ENCODE measurements around the gene KRT14. TPM values are rescaled to one million over a fixed set of nuclear protein-coding genes. Genes with fewer than 3 reads are reported as not detected.
"Not testable (repeated sequence)": the region's sequence is repeated elsewhere in the genome, so short reads cannot be mapped to it uniquely, and the experiment has no call there.

Gene KRT14
- total RNA-seq, 1 donor from 2014 or later = not detected

DNA sequence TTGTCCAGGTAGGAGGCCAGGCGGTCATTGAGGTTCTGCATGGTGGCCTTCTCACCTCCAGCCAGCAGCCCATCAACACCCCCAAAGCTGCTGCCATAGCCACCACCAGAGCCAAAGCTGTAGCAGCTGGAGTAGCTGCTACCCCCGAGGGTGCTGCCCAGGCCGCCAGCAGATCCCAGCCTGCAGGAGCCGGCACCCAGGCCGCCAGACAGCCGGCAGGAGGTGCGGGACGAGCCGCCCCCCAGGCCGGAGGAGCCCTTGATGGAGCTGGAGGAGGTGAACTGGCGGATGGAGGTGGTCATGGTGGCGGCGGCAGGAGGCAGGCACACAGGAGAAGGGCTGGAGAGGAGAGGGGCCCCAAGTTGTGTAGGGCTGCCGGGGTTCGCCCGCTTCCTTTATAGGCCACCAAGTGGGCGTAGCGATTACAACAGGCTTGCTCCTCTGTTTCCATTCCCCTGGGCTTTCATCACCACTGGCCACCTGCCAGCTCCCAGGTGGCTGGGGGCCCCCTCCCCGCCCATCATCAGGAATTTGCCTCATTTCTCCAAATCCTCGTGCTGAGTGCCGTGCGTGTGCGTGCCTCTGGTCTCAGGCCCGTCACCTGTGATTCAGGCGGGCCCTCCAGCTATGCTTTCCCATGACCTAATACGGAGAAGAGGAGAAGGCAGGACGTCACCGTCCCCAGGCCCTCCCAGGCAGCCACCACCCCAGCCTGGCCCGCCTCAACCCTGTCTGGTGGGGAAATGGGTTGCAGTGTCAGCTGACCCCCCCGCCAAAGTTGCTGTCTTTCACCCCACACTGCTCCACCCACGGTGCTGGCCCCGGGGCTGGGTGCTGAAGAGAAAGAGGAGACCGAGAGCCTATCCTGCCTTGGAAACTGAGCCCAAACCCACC, 37.8 kb upstream of the KRT14 start, which contains the start of gene KRT17:
TSS of gene KRT17 (minus strand) at position 368 of the 894 bp plus-strand sequence. CDS start at position 302, 66 bp downstream.
- DNase-seq = no peak
- intact Hi-C loops (cut with micrococcal nuclease) = no loop called here
- no peak for ATAC-seq

DNA sequence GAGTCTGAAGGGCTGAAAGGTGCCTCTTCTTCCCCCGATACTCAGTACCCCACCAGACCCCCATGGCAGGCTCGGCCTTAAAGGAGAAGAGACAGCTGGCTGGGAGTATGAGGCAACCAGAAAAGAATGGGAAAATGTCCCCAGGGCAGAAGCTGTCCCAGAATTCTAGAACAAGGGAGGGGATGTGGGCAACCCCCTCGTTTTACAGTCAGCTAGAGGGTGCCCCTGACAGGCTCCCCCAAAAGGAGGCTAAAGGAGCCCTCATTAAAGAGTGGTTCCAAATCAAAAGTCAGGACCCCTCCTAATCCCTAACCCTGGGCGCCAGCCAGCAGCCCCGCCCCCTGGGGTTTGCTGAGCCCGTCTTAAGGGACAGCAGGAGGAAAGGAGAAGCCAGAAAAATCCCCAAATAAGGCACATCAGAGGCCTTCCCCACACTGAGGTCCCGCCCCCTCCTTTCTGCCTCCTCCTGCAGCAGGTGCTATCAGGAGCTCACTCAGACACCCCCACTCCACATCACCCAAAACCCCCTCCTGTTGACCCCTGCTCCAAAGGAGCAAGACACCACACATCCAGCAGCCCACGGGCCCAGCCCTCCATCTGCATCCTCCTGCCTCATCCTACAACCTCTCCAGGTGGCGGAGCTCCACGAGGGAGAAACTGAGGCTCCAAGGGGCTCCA, 36.6 kb upstream of the KRT14 start:
- ATAC-seq; intact Hi-C loops (cut with micrococcal nuclease); DNase-seq: not testable (repeated sequence)

- ATAC-seq; intact Hi-C loops (cut with micrococcal nuclease); DNase-seq: not testable (repeated sequence)
These were observed 35.9 kb upstream of the KRT14 start for GRCh38 chr17:41622340-41623183.

GRCh38 chr17:41621916-41622315, 35.2 kb upstream of the KRT14 start:
- no peak for ATAC-seq
- intact Hi-C loops (cut with micrococcal nuclease) = no loop called here
- no peak for DNase-seq

GRCh38 chr17:41621435-41621817, 34.7 kb upstream of the KRT14 start:
- DNase-seq; intact Hi-C loops (cut with micrococcal nuclease); ATAC-seq: not testable (repeated sequence)

GRCh38 chr17:41620583-41621434, 34.1 kb upstream of the KRT14 start:
- intact Hi-C loops (cut with micrococcal nuclease) = no loop called here

GRCh38 chr17:41619927-41620582, 33.4 kb upstream of the KRT14 start:
- ATAC-seq; DNase-seq; intact Hi-C loops (cut with micrococcal nuclease): not testable (repeated sequence)

More at GRCh38 chr17:41620583-41621434, 34.1 kb upstream of the KRT14 start:
- no peak for ATAC-seq
- DNase-seq = no peak

DNA sequence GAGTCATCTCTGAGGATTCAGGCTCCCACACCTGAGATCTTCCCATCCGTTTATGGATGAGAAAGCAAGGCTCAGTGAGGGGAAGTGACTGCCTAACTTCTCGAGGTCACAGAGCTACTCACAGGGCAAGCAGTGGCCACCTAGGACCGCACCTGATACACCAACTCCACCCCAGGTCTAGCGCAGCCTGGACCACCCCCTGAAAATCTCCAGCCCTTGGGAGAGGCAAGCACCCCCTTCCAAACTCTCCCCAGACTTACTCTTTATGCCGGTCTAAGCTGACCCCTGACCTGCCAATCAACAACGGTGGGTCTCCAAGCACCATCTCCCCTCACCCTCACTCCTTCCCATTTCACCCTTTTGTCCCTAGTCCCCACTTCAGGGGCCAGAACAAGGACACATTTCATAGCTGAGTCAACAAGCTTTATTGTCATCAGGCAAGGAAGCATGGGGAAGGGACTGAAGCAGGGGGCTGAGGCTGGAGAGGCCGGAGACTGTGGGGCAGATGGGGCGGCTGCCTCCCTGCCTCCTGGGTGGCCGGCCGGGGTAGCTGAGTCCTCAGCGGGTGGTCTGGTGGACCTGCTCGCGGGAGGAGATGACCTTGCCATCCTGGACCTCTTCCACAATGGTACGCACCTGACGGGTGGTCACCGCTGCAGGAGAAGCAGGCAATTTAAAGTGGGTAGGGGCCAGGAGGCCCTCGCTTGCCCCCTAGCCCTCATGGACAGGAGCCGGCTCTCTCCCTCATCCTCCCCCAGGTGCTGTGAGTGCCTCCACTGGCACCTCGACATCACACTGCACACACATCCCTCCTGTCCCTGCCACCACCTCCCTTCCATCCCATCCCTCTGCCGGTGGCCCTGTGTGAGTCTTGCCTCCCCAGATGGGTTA, 32.6 kb upstream of the KRT14 start:
- intact Hi-C loops (cut with micrococcal nuclease) = no loop called here
- DNase-seq (no peak), ATAC-seq (no peak)

GRCh38 chr17:41618341-41619035, 31.8 kb upstream of the KRT14 start:
- no peak for DNase-seq
- ATAC-seq = no peak
- intact Hi-C loops (cut with micrococcal nuclease) = no loop called here

DNA sequence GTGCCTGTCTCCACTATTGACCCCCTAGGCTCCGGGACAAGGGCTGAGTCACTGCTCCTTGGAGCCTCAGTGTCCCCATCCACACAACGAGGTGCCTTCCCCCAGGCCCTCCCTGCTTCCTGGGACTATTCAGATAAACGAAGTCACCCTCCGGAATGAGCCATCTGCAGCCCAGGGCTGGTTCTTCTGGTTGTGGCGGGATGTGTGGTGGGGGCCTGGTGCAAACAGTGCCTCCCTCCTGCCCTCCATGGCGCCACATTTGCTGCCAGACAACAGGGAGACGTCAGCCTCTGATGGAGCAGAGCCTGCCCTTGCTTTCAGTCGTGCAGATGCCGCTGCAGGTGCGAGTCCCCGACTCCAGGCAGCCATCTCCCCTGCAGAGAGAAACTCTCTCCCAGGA, 31.0 kb upstream of the KRT14 start:
- ATAC-seq (no peak), DNase-seq (no peak)
- intact Hi-C loops (cut with micrococcal nuclease) = no loop called here

DNA sequence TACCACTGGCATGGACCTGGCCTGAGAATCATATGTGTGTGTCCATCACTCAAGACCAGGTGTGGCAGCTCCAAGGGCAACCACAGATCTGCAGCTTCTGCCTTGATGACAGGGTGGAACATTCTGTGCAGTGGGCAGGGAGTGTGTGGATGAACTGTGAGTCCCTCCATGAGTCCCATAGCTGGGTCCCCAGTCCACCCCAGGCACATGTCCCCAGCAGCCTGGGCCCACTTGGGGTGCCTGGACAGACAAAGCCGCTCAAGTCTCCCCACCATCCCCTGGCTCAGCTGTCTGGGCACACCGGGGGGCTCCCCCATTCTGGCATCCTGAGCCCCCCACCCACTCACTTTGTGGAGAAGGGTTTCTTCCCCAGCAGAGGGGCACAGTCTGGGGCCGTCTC, 30.4 kb upstream of the KRT14 start:
- ATAC-seq = no peak
- no peak for DNase-seq
- intact Hi-C loops (cut with micrococcal nuclease) = no loop called here

DNA sequence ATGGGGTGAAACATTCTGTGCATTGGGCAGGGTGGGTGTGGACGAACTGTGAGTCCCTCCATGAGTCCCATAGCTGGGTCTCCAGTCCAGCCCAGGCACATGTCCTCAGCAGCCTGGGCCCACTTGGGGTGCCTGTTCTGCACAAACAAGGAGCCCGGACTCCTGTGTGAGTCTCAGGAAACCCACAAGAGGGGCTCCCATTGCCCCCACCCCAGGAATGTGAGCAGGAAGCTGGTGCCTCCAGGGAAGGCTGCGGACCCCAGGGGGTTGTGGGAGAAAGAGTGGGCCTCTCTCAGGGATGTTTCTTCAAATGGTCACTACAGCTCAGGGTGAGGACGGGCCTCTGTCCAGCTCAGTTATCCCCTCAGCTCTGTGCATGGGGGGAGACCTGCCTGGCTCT, 29.8 kb upstream of the KRT14 start:
- DNase-seq; ATAC-seq; intact Hi-C loops (cut with micrococcal nuclease): not testable (repeated sequence)

DNA sequence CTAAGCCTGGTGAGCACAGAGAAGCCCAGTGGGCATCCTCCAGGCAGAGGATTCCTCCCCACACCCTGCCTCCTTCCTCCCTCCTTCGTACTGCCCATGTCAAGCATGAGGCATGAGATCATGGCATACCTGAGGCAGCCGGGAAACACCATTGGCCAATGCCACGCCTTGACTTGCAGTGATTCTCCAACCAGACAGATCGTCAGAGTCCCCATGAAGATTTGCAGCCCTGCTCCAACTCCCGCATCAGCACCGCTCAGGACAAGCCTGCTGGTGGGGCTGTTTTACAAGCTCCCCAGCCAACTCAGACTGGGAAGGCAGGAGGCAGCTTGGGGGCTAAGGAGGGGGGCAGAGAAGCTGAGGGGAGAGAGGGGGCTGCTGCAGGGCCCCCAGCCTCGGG, 28.8 kb upstream of the KRT14 start:
- intact Hi-C loops (cut with micrococcal nuclease) = no loop called here
- DNase-seq (no peak), ATAC-seq (no peak)

GRCh38 chr17:41614767-41615166, 28.1 kb upstream of the KRT14 start:
- ATAC-seq; intact Hi-C loops (cut with micrococcal nuclease); DNase-seq: not testable (repeated sequence)

- ATAC-seq (no peak), DNase-seq (no peak)
- intact Hi-C loops (cut with micrococcal nuclease) = no loop called here
These were observed 27.4 kb upstream of the KRT14 start for GRCh38 chr17:41614098-41614497.

GRCh38 chr17:41613277-41614082, 26.8 kb upstream of the KRT14 start:
- no peak for ATAC-seq
- intact Hi-C loops (cut with micrococcal nuclease) = no loop called here
- DNase-seq = no peak

All from left ventricle myocardium superior (tissue), 1 donor.